ENCODE results near the gene NCF2. TPM values are rescaled to one million over a fixed set of nuclear protein-coding genes. Genes with fewer than 3 reads are reported as not detected.

Gene NCF2
- total RNA-seq, 1 donor from 2014 or later: not detected

DNA sequence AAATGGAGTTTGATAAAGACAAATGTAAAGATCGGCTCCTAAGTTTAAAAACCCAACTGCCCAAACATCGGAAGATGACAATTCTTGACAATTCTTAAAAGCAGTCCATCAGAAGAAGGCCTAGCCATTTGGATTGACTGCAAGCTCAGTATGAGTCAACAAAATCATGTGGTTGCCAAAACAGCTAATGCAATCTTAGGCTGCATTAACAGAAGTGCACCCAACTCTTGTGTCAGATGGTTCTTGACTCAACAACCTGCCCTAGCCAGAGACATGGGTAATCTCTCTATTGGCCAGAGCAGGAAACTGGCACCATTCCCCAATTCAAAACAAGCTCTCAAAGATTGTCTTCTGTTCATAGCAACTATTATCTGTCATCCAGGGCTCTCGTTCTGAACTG is 9.9 kb upstream of the NCF2 start:
- Mint-ChIP-seq H3K4me1 (ENCODE audit: unreplicated experiment) (peaks cover 27% of the 10 kb centered on the region), H3K27me3 (ENCODE audit: unreplicated experiment) (peaks cover 6% of the 10 kb centered on the region), H3K9me3 (ENCODE audit: unreplicated experiment) (no peaks in the 10 kb centered on the region), H3K27ac (ENCODE audit: unreplicated experiment) (no peak overlapping the region), H3K36me3 (ENCODE audit: unreplicated experiment) (no peaks in the 10 kb centered on the region), H3K4me3 (ENCODE audit: unreplicated experiment) (no peak overlapping the region)
- DNase-seq (ENCODE audit: extremely low spot score, unreplicated experiment): no peak
- TF ChIP-seq, protein P1, sequence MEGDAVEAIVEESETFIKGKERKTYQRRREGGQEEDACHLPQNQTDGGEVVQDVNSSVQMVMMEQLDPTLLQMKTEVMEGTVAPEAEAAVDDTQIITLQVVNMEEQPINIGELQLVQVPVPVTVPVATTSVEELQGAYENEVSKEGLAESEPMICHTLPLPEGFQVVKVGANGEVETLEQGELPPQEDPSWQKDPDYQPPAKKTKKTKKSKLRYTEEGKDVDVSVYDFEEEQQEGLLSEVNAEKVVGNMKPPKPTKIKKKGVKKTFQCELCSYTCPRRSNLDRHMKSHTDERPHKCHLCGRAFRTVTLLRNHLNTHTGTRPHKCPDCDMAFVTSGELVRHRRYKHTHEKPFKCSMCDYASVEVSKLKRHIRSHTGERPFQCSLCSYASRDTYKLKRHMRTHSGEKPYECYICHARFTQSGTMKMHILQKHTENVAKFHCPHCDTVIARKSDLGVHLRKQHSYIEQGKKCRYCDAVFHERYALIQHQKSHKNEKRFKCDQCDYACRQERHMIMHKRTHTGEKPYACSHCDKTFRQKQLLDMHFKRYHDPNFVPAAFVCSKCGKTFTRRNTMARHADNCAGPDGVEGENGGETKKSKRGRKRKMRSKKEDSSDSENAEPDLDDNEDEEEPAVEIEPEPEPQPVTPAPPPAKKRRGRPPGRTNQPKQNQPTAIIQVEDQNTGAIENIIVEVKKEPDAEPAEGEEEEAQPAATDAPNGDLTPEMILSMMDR (IDR thresholded peaks at IDR 0.05): no peak

DNA sequence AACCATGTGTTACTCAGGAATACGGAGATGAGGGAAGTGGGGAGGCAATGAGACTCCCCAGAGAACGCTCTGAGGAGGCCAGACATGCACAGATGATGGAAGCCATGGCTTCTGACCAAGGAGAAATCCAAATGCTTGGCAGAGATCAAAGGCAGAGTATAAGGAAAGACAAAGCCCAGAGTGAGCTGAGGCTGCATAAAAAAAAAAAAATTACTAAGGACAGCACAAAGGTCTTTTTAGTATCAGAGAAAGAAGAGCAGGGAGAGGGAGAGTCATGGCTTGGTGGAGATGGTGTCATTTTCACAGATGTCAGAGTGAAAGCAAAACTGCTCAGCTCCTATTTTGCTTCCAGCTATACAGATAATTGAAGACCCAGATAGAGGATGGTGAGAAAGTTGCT is 8.1 kb upstream of the NCF2 start:
- DNase-seq (ENCODE audit: extremely low spot score, unreplicated experiment): no peak
- peak overlapping the region; percentile 32 for H3K27ac Mint-ChIP-seq (ENCODE audit: unreplicated experiment)
- no peak overlapping the region for H3K4me3 Mint-ChIP-seq (ENCODE audit: unreplicated experiment)
- TF ChIP-seq, protein P1 (IDR thresholded peaks at IDR 0.05): no peak
- peaks cover 10% of the 10 kb centered on the region for H3K27me3 Mint-ChIP-seq (ENCODE audit: unreplicated experiment)
- H3K9me3 Mint-ChIP-seq (ENCODE audit: unreplicated experiment): no peaks in the 10 kb centered on the region
- H3K4me1 Mint-ChIP-seq (ENCODE audit: unreplicated experiment): peaks cover 11% of the 10 kb centered on the region
- H3K36me3 Mint-ChIP-seq (ENCODE audit: unreplicated experiment): no peaks in the 10 kb centered on the region

DNA sequence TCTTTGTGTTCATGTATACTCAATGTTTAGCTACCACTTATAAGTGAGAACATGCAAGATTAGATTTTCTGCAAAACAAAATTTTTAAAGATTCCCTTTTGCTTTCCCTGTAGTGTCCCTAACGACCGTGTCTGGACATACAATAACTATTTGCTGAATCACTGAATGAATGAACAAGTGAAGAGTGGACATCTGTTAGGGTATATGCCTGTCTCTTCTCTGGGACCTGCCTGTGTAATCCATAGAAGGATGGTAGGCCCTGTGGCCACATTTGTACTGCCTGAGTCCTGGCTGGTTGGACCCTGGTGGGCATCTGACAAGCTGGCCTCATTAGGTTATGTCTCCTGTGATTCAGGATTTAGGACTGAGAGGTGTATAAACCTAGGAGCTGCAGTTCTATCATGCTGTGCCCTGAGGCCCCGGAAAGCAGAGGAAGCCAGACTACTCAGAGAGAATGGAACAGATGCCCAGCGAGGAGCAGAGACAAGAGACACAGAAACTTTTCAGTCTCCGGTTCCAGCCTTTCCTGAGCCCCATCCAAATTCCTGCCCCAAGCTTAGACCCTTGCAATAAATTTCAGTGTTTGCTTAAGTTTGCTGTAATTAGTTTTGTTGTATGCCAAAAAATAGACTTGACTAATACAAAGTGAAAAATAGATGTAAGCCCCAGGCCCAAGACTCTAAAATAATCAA is 7.5 kb upstream of the NCF2 start:
- TF ChIP-seq, protein P1 (IDR thresholded peaks at IDR 0.05): no peak
- Mint-ChIP-seq H3K27me3 (ENCODE audit: unreplicated experiment) (peaks cover 11% of the 10 kb centered on the region), H3K4me3 (ENCODE audit: unreplicated experiment) (no peak overlapping the region), H3K27ac (ENCODE audit: unreplicated experiment) (no peak overlapping the region), H3K36me3 (ENCODE audit: unreplicated experiment) (no peaks in the 10 kb centered on the region), H3K9me3 (ENCODE audit: unreplicated experiment) (no peaks in the 10 kb centered on the region), H3K4me1 (ENCODE audit: unreplicated experiment) (peaks cover 10% of the 10 kb centered on the region)
- no peak for DNase-seq (ENCODE audit: extremely low spot score, unreplicated experiment)

- H3K9me3 Mint-ChIP-seq (ENCODE audit: unreplicated experiment): no peaks in the 10 kb centered on the region
- TF ChIP-seq, protein P1 (IDR thresholded peaks at IDR 0.05): no peak
- no peak for DNase-seq (ENCODE audit: extremely low spot score, unreplicated experiment)
Measured at GRCh38 chr1:183596500-183596899, 6.2 kb upstream of the NCF2 start.

GRCh38 chr1:183595537-183595936 is 5.3 kb upstream of the NCF2 start:
- Mint-ChIP-seq H3K27ac (ENCODE audit: unreplicated experiment) (no peak overlapping the region), H3K27me3 (ENCODE audit: unreplicated experiment) (peaks cover 11% of the 10 kb centered on the region), H3K36me3 (ENCODE audit: unreplicated experiment) (no peaks in the 10 kb centered on the region), H3K4me3 (ENCODE audit: unreplicated experiment) (no peak overlapping the region), H3K9me3 (ENCODE audit: unreplicated experiment) (no peaks in the 10 kb centered on the region), H3K4me1 (ENCODE audit: unreplicated experiment) (peaks cover 10% of the 10 kb centered on the region)
- DNase-seq (ENCODE audit: extremely low spot score, unreplicated experiment): no peak
- TF ChIP-seq, protein P1 (IDR thresholded peaks at IDR 0.05): no peak

More at GRCh38 chr1:183596500-183596899, 6.2 kb upstream of the NCF2 start:
- H3K27ac Mint-ChIP-seq (ENCODE audit: unreplicated experiment): no peak overlapping the region
- no peak overlapping the region for H3K4me3 Mint-ChIP-seq (ENCODE audit: unreplicated experiment)
- no peaks in the 10 kb centered on the region for H3K36me3 Mint-ChIP-seq (ENCODE audit: unreplicated experiment)
- peaks cover 11% of the 10 kb centered on the region for H3K27me3 Mint-ChIP-seq (ENCODE audit: unreplicated experiment)
- H3K4me1 Mint-ChIP-seq (ENCODE audit: unreplicated experiment): peaks cover 10% of the 10 kb centered on the region

Measured in osteocyte (in vitro differentiated cells).